Activated CD4-positive, CD25-positive, alpha-beta regulatory T cell treated with anti-CD3 and anti-CD28 coated beads, Interleukin-2, amount 50 U/mL, for 72 hours (primary cell): ENCODE measurements around the gene BTNL9.
"Not testable (repeated sequence)": the region's sequence is repeated elsewhere in the genome, so short reads cannot be mapped to it uniquely, and the experiment has no call there.

Experiments
- DNase-seq: peaks from one replicate; pipeline ENCODE4 v3.0.0; 2021

BTNL9 gene

GRCh38 chr5:181043285-181044092 is 3.4 kb downstream of the BTNL9 start:
- no peak for DNase-seq

- DNase-seq = no peak
Measured at GRCh38 chr5:181044093-181044599, 4.1 kb downstream of the BTNL9 start.

- no peak for DNase-seq
Measured at GRCh38 chr5:181044662-181045305, 4.7 kb downstream of the BTNL9 start.

- no peak for DNase-seq
Measured at GRCh38 chr5:181045316-181045715, 5.2 kb downstream of the BTNL9 start.

GRCh38 chr5:181045857-181046256 is 5.8 kb downstream of the BTNL9 start:
- not testable (repeated sequence) for DNase-seq

GRCh38 chr5:181047288-181047687 is 7.2 kb downstream of the BTNL9 start:
- no peak for DNase-seq

GRCh38 chr5:181047921-181048320 is 7.9 kb downstream of the BTNL9 start:
- no peak for DNase-seq

GRCh38 chr5:181050016-181050415 is 9.9 kb downstream of the BTNL9 start:
- no peak for DNase-seq

GRCh38 chr5:181051841-181052671 is 12.0 kb downstream of the BTNL9 start:
- DNase-seq = no peak

GRCh38 chr5:181052672-181053487 is 12.8 kb downstream of the BTNL9 start:
- DNase-seq = no peak

- DNase-seq = no peak
Measured at GRCh38 chr5:181053488-181054121, 13.5 kb downstream of the BTNL9 start.

- DNase-seq = no peak
Measured at GRCh38 chr5:181054138-181054537, 14.1 kb downstream of the BTNL9 start.

- no peak for DNase-seq
Measured at GRCh38 chr5:181054871-181055459, 14.9 kb downstream of the BTNL9 start.

- DNase-seq = no peak
Measured at GRCh38 chr5:181056431-181056830, 16.4 kb downstream of the BTNL9 start.

GRCh38 chr5:181058321-181058720 is 18.3 kb downstream of the BTNL9 start:
- DNase-seq = no peak

GRCh38 chr5:181058786-181059296 is 18.8 kb downstream of the BTNL9 start:
- no peak for DNase-seq

- no peak for DNase-seq
Measured at GRCh38 chr5:181059297-181060230, 19.5 kb downstream of the BTNL9 start.

GRCh38 chr5:181060231-181060590 is 20.1 kb downstream of the BTNL9 start:
- no peak for DNase-seq

GRCh38 chr5:181060924-181061323 is 20.9 kb downstream of the BTNL9 start:
- no peak for DNase-seq

- DNase-seq = no peak
Measured at GRCh38 chr5:181061645-181062044, 21.6 kb downstream of the BTNL9 start.
